PC-9 (cell line): Measurements from ENCODE around the gene BRSK2.

Source experiments
- EZH2 ChIP-seq: fragments of 200-600 bp; sonication (generic); IDR thresholded peaks from 2 replicates; pipeline ENCODE4 v1.8.0; 2017; ENCODE audit warnings: antibody characterized with exemption, low read depth
- TF ChIP-seq, protein P1 (sequence below): fragments of 200-600 bp; sonication (generic); conservative IDR thresholded peaks from 2 replicates; pipeline ENCODE4 v1.6.1; 2017; ENCODE audit warnings: mixed run types, antibody characterized with exemption, mild to moderate bottlenecking, moderate library complexity

GRCh38 chr11:1388763-1389102 is 1.0 kb upstream of the BRSK2 start:
- TF ChIP-seq, protein P1, sequence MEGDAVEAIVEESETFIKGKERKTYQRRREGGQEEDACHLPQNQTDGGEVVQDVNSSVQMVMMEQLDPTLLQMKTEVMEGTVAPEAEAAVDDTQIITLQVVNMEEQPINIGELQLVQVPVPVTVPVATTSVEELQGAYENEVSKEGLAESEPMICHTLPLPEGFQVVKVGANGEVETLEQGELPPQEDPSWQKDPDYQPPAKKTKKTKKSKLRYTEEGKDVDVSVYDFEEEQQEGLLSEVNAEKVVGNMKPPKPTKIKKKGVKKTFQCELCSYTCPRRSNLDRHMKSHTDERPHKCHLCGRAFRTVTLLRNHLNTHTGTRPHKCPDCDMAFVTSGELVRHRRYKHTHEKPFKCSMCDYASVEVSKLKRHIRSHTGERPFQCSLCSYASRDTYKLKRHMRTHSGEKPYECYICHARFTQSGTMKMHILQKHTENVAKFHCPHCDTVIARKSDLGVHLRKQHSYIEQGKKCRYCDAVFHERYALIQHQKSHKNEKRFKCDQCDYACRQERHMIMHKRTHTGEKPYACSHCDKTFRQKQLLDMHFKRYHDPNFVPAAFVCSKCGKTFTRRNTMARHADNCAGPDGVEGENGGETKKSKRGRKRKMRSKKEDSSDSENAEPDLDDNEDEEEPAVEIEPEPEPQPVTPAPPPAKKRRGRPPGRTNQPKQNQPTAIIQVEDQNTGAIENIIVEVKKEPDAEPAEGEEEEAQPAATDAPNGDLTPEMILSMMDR, result no peak
- TF ChIP-seq EZH2, result no peak
